ENCODE results near the gene FOXD1. TPM values are rescaled to one million over a fixed set of nuclear protein-coding genes. Genes with fewer than 3 reads are reported as not detected.

The FOXD1 gene
- total RNA-seq, 4 donors from 2014 or later: 0.26 to 0.52 (median 0.51) TPM; not detected in 1

GRCh38 chr5:73486119-73486899 is 37.7 kb upstream of the FOXD1 start:
- Histone ChIP-seq H3K4me1 (no peaks in the 10 kb centered on the region), H3K36me3 (no peaks in the 10 kb centered on the region), H3K27me3 (no peaks in the 10 kb centered on the region), H3K9me3 (no peaks in the 10 kb centered on the region), H3K27ac (no peak overlapping the region), H3K4me3 (no peak overlapping the region)
- no peak for TF ChIP-seq EP300 (IDR thresholded peaks at IDR 0.05)
- TF ChIP-seq POLR2AphosphoS5 (IDR thresholded peaks at IDR 0.05): no peak
- TF ChIP-seq POLR2A (IDR thresholded peaks at IDR 0.05): no peak
- TF ChIP-seq CTCF (IDR thresholded peaks at IDR 0.05): no peak
- 71% methylated on average over 3 of the region's 3 CpGs for WGBS
- no peak for DNase-seq (ENCODE audit: low spot score in 2 of 2)

GRCh38 chr5:73485715-73486114 is 37.1 kb upstream of the FOXD1 start:
- Histone ChIP-seq H3K27ac (no peak overlapping the region), H3K4me1 (no peaks in the 10 kb centered on the region), H3K4me3 (no peak overlapping the region), H3K9me3 (no peaks in the 10 kb centered on the region), H3K27me3 (no peaks in the 10 kb centered on the region), H3K36me3 (no peaks in the 10 kb centered on the region)
- WGBS: 88% methylated on average over 3 of the region's 3 CpGs
- no peak for TF ChIP-seq CTCF (IDR thresholded peaks at IDR 0.05)
- TF ChIP-seq EP300 (IDR thresholded peaks at IDR 0.05): no peak
- TF ChIP-seq POLR2AphosphoS5 (IDR thresholded peaks at IDR 0.05): no peak
- TF ChIP-seq POLR2A (IDR thresholded peaks at IDR 0.05): no peak
- DNase-seq (ENCODE audit: low spot score in 2 of 2): no peak

- 82% methylated on average over 1 of the region's 1 CpG for WGBS
- Histone ChIP-seq H3K9me3 (no peaks in the 10 kb centered on the region), H3K27me3 (no peaks in the 10 kb centered on the region), H3K4me1 (no peaks in the 10 kb centered on the region), H3K4me3 (no peak overlapping the region), H3K27ac (no peak overlapping the region), H3K36me3 (no peaks in the 10 kb centered on the region)
- no peak for DNase-seq (ENCODE audit: low spot score in 2 of 2)
- TF ChIP-seq POLR2A (IDR thresholded peaks at IDR 0.05) (no peak), EP300 (IDR thresholded peaks at IDR 0.05) (no peak), CTCF (IDR thresholded peaks at IDR 0.05) (no peak), POLR2AphosphoS5 (IDR thresholded peaks at IDR 0.05) (no peak)
Measured at GRCh38 chr5:73484511-73484910, 35.9 kb upstream of the FOXD1 start.

- no peaks in the 10 kb centered on the region for H3K9me3 ChIP-seq
- no peaks in the 10 kb centered on the region for H3K4me1 ChIP-seq
- no peaks in the 10 kb centered on the region for H3K36me3 ChIP-seq
- TF ChIP-seq POLR2A (IDR thresholded peaks at IDR 0.05) (no peak), CTCF (IDR thresholded peaks at IDR 0.05) (no peak), EP300 (IDR thresholded peaks at IDR 0.05) (no peak), POLR2AphosphoS5 (IDR thresholded peaks at IDR 0.05) (no peak)
- H3K27ac ChIP-seq: no peak overlapping the region
- H3K27me3 ChIP-seq: no peaks in the 10 kb centered on the region
- H3K4me3 ChIP-seq: no peak overlapping the region
- WGBS: 88% methylated on average over 4 of the region's 4 CpGs
- DNase-seq (ENCODE audit: low spot score in 2 of 2): no peak
Measured at GRCh38 chr5:73483676-73484075, 35.1 kb upstream of the FOXD1 start.

- WGBS: 81% methylated on average over 4 of the region's 4 CpGs
Measured at GRCh38 chr5:73482383-73483136, 34.0 kb upstream of the FOXD1 start.

More at GRCh38 chr5:73482383-73483136, 34.0 kb upstream of the FOXD1 start:
- H3K9me3 ChIP-seq: no peaks in the 10 kb centered on the region
- no peak for DNase-seq (ENCODE audit: low spot score in 2 of 2)
- H3K27me3 ChIP-seq: no peaks in the 10 kb centered on the region
- TF ChIP-seq EP300 (IDR thresholded peaks at IDR 0.05): no peak
- no peak for TF ChIP-seq POLR2A (IDR thresholded peaks at IDR 0.05)
- no peak for TF ChIP-seq CTCF (IDR thresholded peaks at IDR 0.05)
- no peak for TF ChIP-seq POLR2AphosphoS5 (IDR thresholded peaks at IDR 0.05)
- no peak overlapping the region for H3K27ac ChIP-seq
- no peaks in the 10 kb centered on the region for H3K4me1 ChIP-seq
- H3K4me3 ChIP-seq: no peak overlapping the region
- no peaks in the 10 kb centered on the region for H3K36me3 ChIP-seq
